HT1080 (cell line): ENCODE data around the gene DNM2. TPM values are rescaled to one million over a fixed set of nuclear protein-coding genes. Genes with fewer than 3 reads are reported as not detected.
"Not testable (repeated sequence)": the region's sequence is repeated elsewhere in the genome, so short reads cannot be mapped to it uniquely, and the experiment has no call there.

Experiments
- DNase-seq: peaks from one replicate; pipeline ENCODE4 v3.0.0-alpha.2; 2015; ENCODE audit warnings: low read depth
- total RNA-seq: library from RNA; depleted of rRNA; stranded (reverse); fragments of >200 nt; shearing (Covaris generic); gene quantifications from 2 replicates; pipeline ENCODE4 v1.2.3, GENCODE V29; 2014

Gene DNM2
- total RNA-seq, 1 experiment from 2014 or later, result 68.0 TPM

- DNase-seq, result no peak
These were observed 33.5 kb downstream of the DNM2 start for GRCh38 chr19:10751109-10751953.

DNA sequence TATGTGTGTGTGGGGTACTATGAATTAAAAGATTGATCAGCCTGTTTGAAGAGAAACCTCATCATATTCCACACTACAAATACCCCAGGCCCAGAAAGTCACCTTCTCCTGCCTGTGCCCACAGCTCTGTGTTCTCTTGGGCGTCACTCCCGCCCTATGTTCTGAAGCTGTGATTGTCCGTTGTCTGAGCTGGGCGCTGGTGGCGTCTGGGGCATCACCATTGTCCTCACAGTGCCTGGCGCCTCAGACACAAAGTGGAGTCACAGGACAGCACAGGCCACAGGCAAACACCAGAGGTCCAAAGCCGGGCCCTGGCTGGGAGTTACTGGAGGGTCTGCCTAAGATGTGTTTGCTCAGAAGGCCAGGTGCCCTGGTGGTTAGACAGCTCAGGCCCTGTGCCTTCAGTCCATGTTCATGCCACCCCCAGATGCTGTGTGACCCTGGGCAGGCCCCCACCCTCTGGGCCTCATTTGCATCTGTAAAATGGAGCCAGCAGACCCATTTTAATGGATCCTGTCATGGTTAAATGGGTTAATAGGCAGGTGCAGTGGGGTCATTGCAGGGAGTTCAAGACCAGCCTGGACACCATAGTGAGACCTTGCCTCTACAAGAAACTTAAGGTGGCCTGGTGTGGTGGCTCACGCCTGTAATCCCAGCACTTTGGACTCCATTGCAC lies 34.5 kb downstream of the DNM2 start:
- no peak for DNase-seq

GRCh38 chr19:10752913-10753704 lies 35.2 kb downstream of the DNM2 start:
- DNase-seq, result no peak

GRCh38 chr19:10756371-10756770 lies 38.5 kb downstream of the DNM2 start:
- DNase-seq, result no peak

- no peak for DNase-seq
These were observed 38.9 kb downstream of the DNM2 start for GRCh38 chr19:10756791-10757190.

- DNase-seq, result not testable (repeated sequence)
These were observed 40.2 kb downstream of the DNM2 start for GRCh38 chr19:10758050-10758449.

GRCh38 chr19:10758978-10759377 lies 41.1 kb downstream of the DNM2 start:
- DNase-seq, result no peak

DNA sequence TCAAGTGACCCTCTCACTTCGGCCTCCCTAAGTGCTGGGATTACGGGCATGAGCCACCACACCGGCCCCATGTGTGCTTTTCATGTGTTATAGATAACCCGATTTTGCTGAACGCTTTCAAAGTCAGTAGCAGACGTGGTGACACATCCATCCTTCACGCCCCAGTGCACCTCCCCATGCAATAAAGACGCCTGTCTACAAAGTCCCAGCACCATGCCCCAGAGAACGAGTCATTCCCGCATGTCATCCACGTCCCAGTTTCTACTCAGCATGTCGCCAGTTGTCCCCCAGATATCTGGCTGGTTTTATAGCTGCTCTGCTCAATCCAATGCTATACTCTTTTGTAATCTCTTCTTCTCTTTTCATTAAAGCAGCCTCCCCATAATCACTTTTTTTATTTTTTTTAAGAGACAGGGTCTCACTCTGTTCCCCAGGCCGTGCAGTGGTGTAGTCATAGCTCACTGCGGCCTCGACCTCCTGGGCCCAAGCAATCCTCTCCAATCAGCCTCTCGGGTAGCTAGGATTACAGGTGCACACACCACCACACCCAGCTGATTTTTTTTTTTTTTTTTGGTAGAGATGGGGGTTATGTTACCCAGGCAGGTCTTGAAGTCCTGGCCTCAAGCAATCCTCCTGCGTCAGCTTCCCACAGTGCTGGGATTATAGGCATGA lies 42.5 kb downstream of the DNM2 start:
- peak; percentile 24 for DNase-seq

GRCh38 chr19:10761443-10762250 lies 43.8 kb downstream of the DNM2 start:
- no peak for DNase-seq

DNA sequence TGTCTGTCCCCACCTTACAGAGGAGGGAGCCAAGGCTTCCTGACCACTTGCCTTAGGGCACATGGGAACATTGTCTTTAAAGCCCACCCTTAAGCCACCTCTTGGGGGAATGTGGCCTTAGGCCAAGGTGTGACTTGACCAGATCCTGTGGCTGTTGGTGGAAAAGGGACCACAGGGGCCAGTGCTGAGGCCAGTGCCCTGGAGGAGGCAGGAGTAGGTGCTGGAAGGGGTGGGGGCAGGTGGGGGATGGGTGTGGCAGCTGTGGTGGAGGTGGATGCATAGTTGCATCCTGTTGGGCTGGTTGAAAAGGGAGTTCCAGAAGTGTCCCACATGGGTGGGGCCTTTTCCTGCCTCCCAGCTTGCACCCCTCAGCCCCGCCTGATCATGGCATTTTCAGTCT lies 44.8 kb downstream of the DNM2 start:
- DNase-seq, result no peak

DNA sequence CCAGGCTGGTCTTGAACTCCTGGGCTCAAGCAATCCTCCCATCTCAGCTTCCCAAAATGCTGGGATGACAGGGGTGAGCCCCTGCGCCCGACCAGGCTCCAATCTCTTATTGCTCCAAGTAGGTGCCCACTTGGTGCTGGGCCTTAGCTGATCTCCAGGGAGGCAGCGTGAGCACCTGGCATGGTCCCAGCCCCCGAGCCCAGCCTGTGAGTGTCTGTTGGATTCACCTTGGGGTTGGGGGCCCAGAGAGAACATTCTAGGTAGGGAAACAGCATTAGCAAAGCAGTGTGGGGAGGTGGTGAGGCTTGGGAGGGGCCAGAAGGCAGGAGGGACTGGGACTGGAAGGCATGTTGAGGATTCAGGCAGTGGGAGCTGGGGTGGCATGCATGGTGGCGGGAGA lies 45.5 kb downstream of the DNM2 start:
- DNase-seq, result no peak

- no peak for DNase-seq
These were observed 46.0 kb downstream of the DNM2 start for GRCh38 chr19:10763828-10764339.

GRCh38 chr19:10764340-10764894 lies 46.5 kb downstream of the DNM2 start:
- DNase-seq, result no peak

DNA sequence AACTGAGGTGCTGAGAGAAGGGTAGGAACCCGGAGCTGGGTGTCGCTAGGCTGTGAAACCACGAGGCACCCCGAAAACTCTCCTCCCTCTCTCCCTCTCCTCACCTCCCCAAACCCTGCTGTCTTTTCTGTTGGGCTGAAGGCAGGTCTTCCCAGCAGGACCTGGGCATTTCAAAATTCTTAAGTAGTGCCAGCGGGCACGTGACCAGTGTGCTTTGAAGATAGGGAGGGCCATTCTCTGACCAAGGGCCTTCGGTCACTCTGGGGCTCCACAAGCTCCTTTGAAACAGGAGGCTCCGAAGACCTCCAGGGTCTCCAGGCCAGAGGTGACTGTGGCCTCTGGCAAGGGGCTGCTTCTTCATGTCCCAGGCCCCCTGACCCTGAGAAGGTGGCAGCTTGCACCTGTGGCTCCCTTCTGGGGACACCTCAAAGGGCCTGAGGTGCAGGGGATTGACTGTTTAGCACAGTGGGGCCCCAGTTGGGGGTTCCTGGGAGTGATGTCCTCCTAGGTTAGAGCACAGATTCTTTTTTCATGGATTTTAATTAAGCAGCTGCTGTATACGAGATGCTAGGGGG lies 48.3 kb downstream of the DNM2 start:
- DNase-seq, result no peak

DNA sequence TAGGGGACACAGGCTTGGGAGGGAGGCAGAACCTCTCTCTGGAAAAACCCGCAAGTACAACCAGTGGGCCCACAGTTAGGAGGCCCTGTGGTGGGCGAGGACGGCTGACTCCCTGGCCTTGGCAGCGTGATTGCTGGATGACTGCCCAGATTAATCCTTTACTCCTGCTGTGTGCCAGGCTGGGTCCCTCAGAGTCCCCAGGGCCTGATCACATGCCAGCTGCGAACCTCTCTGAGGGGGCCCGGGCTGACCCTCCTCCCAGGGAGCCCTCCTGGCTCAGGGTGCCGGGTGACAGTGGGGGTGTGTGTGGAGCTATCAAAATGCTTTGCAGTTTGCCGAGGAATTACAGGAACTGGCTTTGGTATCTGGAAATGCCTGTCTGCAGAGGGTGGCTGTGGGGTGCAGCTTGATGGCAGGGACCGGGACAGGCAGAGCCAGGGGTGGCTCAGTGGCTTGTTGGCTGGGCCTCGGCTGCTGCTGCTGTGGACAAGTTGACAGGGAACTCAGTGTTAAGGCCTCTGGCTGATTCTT lies 48.9 kb downstream of the DNM2 start:
- DNase-seq, result no peak

DNA sequence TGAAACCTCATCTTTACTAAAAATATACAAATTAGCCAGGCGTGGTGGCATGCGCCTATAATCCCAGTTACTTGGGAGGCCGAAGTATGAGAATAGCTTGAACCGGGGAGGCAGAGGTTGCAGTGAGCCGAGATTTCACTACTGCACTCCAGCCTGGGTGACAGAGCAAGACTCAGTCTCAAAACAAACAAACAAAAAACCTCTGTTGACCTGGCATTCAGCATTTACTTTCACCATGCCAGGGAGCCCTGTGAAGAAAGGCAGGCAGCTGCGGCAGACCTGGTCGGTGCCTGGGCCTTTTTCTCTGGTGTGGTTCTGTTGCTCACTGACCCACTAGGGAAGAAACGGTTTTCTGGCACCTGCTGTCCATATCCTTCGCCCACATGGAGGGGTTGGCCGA lies 49.8 kb downstream of the DNM2 start:
- no peak for DNase-seq

- DNase-seq, result no peak
These were observed 50.5 kb downstream of the DNM2 start for GRCh38 chr19:10768369-10768768.

- no peak for DNase-seq
These were observed 51.1 kb downstream of the DNM2 start for GRCh38 chr19:10768936-10769335.
